PFSK-1 (cell line): ENCODE data around the gene CCDC14.

Source experiments
- FOXP2 ChIP-seq: optimal IDR thresholded peaks from 2 replicates; pipeline ENCODE3; 2011; ENCODE audit warnings: borderline replicate concordance, control low read depth, inconsistent platforms; ENCODE audit not compliant: insufficient read depth; ENCODE audit errors: extremely low read length, extremely low read depth
- POLR2AphosphoS5 ChIP-seq: IDR thresholded peaks from 2 replicates; pipeline ENCODE4 v1.6.1; 2012; ENCODE audit warnings: low read depth, mild to moderate bottlenecking, control low read depth, low read length, moderate library complexity

GRCh38 chr3:123926396-123926795 is 34.6 kb downstream of the CCDC14 start:
- TF ChIP-seq FOXP2 = no peak
- TF ChIP-seq POLR2AphosphoS5 = no peak
